ENCODE measurements around the gene NEUROD6.

DNA sequence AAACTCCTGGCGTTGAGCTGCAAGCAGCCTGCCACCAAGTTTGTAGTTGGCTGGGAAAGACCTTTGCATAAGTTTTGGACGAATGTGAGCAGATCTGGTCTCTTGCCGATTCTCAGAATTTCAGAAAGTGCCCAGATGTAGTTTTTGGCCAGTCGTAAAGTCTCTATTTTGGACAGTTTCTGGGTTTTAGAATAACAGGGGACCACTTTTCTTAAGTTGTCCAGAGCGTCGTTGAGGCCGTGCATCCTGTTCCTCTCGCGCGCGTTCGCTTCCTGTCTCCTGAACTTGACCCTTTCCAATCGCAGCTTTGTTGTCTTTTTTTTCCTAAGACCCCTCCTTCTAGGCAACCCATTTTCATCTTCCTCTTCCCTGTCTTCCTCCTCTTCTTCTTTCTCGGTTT lies 1.8 kb downstream of the NEUROD6 start:
- TF ChIP-seq, protein P1, sequence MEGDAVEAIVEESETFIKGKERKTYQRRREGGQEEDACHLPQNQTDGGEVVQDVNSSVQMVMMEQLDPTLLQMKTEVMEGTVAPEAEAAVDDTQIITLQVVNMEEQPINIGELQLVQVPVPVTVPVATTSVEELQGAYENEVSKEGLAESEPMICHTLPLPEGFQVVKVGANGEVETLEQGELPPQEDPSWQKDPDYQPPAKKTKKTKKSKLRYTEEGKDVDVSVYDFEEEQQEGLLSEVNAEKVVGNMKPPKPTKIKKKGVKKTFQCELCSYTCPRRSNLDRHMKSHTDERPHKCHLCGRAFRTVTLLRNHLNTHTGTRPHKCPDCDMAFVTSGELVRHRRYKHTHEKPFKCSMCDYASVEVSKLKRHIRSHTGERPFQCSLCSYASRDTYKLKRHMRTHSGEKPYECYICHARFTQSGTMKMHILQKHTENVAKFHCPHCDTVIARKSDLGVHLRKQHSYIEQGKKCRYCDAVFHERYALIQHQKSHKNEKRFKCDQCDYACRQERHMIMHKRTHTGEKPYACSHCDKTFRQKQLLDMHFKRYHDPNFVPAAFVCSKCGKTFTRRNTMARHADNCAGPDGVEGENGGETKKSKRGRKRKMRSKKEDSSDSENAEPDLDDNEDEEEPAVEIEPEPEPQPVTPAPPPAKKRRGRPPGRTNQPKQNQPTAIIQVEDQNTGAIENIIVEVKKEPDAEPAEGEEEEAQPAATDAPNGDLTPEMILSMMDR (IDR thresholded peaks at IDR 0.05), result no peak
- TF ChIP-seq POLR2A (IDR thresholded peaks at IDR 0.05), result no peak
- no peak for TF ChIP-seq EP300 (IDR thresholded peaks at IDR 0.05)
- no peak for TF ChIP-seq POLR2AphosphoS5 (IDR thresholded peaks at IDR 0.05)

All from sigmoid colon (tissue), 4 donors.